ENCODE measurements around the gene UBTD1.
A peak's percentile ranks its signal among the peaks of the same experiment; 100 is the strongest.

UBTD1 gene

GRCh38 chr10:97482381-97482780 is 16.3 kb upstream of the UBTD1 start:
- DNase-seq (ENCODE audit: low read depth) = no peak

- DNase-seq (ENCODE audit: low read depth) = peak; percentile 53
Measured at GRCh38 chr10:97483506-97483905, 15.2 kb upstream of the UBTD1 start.

DNA sequence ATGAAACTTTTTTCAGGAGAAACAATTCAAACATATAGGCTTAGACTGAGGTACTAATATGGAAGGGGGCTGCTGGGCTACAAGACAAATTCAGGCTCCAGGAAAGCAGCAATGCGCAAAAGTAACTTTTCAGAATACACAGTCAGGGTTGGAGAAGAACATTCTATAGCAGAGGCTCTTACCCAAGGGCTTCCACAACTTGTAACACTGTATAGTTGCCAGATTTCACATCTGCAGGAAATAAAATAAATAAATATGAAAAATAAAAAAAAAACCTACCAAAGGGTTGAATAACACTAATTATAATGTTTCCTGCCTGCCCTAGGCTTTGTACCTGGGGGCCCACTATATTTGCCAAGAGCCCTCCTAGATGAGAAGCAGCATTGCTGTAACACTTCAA is 14.8 kb upstream of the UBTD1 start:
- DNase-seq (ENCODE audit: low read depth) = no peak

DNA sequence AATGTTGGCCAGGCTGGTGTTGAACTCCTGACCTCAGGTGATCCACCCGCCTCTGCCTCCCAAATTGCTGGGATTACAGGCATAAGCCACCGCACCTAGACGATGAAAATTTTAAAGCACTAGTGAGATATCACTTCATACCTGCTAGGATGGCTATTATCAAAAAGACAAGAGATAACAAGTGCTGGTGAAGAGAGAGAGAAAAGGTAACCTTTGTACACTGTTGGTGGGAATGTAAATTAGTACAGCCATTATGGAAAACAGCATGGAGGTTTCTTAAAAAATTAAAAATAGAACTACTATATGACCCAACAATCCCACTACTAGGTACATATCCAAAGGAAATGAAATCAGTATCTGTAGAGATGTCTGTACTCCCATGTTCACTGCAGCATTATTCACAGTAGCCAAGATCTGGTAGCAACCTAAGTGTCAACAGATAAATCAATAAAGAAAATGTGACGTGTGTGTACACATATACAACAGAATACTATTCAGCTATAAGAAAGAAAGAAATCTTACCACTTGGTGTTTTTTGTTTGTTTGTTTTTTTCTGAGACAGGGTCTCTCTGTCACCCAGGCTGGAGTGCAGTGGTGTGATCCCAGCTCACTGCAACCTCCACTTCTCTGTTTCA is 13.0 kb upstream of the UBTD1 start:
- DNase-seq (ENCODE audit: low read depth) = no peak

DNA sequence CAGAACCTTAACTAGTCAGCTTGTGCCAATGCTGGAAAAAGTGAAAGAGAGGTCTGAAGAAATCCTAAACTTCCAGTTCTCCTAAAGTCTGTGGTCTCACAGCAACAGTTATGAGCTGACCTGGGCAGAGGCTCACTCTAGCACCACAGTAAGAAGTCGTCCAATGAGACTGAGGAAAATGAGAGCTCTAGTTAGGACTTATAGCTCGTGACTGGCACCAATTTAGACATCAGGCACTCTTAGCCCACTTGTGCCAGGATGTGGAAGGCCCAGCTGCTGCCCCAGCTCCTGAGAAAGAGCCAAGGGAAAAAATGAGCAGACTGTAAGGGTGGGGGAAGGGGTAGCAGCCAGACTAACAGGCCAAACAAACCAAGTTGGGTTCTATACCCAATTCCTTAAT is 8.1 kb upstream of the UBTD1 start:
- DNase-seq (ENCODE audit: low read depth) = no peak

GRCh38 chr10:97494151-97494550 is 4.6 kb upstream of the UBTD1 start:
- DNase-seq (ENCODE audit: low read depth) = no peak

DNA sequence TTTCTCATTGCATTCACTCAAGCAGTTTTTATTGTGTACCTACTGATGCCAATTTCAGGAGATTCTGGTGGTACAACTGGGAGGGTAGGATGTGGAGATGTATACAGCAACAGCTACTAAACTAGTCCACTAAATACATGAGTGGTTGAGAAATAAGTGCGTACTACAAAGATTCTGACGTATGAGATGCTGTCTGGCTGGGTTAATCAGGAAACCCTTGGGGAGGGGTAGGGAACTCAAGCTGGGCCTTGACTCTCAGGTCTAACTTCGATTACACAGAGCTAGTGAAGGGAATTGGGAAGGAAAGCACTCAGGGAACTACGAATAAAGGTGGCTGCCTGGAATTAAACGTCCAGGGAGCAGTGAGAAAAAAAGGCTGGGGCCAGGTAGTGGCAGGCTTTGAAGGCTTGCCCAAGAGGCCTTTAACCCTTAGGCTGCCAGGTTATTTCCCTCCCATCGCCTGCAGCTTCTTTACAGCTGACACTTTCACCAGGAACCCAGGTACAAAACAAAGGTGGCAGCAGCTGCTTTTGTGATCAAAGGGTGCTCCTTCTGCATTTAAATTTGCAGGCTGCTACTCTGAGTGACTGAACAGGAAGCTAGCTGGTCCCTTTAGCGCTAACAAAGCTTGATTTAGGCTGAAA is 3.7 kb upstream of the UBTD1 start:
- peak; percentile 75 for DNase-seq (ENCODE audit: low read depth)

DNA sequence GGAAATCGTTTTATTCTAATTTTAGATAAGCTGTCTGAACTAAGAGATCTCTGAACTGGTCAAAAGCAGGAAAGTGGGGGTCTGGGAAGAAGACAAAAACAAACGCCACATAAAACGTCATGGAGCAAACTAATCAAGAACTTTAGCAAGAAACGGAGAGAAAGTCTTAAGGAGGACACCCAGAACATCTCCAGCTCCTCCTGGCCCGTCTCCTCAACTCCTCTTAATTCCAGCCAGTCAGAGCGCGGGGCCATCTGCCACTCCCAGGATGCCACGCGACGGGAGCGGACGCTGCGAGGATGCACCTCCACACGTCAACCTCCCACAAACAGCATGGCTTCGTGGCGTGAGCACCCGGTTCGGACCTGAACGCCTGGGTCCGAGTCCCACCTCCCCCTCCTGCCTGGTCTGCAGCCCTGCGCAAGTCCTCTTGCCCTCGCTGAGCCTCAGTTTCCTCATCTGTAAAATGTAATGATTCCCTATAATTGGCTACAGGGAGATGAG is 1.1 kb upstream of the UBTD1 start:
- peak; percentile 74 for DNase-seq (ENCODE audit: low read depth)

- peak; percentile 95 for DNase-seq (ENCODE audit: low read depth)
Measured at GRCh38 chr10:97498076-97498840, 466 bp upstream of the UBTD1 start, which contains the start of gene MMS19. Gene MMS19 (minus strand): TSS chr10:97498422. CDS start chr10:97498384, 38 bp downstream.

DNA sequence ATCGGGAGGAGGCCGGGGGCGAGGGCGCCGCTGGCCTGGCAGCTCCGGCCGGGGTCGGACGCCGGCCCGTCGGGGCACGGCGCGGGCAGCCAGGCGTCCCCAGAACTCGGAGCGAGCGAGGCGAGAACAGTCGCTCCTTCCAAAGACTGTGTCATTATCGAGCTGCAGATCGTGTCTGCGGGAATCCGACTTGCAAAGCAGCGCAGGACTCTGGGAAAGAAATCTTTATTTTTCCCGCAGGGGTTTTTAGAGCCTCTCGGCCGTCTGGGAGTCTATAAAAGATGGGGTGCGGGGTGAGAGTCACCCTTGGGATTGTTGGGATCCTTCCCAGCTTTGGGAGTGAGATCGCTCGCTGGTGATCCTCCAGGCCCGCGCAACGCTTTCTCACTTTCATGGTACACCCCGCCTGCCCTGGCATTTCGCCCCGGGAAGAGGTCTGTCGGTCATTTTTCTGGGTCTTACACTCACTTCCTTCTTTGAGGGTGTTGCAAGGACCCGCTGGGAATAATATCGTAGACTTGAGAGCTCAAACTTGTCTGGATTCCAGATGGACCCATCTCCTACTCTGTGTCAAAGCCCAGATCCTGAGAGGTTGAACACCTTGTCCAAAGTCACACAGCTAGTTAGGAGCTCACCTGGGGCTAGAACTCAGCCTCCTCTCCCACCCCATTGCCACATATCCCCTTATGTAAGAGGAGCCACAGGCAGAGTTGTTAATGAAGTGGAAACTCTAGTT is 1.0 kb downstream of the UBTD1 start:
- peak; percentile 71 for DNase-seq (ENCODE audit: low read depth)

DNA sequence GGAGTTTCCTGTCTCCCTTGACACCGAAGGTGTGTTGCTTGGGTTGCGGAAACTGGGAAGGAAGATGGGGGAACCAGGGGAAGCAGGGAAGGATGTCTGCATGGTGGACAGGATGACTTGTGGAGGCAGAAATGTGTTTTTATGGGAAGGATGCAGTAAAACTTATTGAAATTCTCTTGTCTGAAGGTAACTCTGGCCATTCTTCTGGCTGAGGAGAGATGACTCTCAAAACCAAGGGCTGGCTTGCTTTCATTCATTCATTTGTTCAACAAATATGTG is 1.5 kb downstream of the UBTD1 start:
- no peak for DNase-seq (ENCODE audit: low read depth)

DNA sequence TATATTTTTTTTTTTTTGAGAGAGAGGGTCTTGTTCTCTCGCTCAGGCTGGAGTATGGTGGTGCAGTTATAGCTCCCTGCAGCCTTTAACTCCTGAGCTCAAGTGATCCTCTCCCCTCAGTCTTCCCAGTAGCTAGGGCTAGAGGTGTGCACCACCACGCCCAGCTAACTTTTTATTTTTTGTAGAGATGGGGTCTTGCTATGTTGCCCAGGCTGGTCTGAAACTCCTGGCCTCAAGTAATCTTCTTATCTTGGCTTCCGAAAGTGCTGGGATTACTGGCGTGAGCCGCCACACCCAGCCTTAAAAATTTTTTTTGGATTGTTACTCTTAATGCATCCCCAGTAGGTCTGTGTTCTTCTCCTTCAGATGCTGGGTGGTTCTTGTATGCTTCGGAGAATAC is 4.2 kb downstream of the UBTD1 start:
- DNase-seq (ENCODE audit: low read depth) = no peak

DNA sequence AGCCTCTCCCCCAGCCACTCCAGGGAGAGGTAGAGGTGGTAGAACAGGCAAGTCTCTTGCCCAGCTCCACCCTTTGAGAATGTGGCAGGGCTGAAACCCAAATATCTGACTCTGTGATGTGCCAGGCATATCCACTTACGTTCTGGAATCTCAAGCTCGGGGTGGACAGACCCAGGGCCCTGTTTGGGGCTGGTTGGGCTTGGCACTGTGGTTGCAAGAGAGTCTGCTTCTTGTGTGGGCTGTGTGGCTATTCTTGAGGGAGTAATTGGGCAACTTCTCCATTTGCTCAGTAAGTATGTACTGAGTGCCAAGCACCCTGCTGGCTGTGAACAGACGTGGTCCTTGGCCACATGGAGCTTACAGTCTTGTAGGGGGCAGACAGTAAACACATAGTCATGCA is 4.7 kb downstream of the UBTD1 start:
- DNase-seq (ENCODE audit: low read depth) = peak; percentile 32

GRCh38 chr10:97505152-97505551 is 6.4 kb downstream of the UBTD1 start:
- DNase-seq (ENCODE audit: low read depth) = no peak

GRCh38 chr10:97506199-97506991 is 7.7 kb downstream of the UBTD1 start:
- no peak for DNase-seq (ENCODE audit: low read depth)

DNA sequence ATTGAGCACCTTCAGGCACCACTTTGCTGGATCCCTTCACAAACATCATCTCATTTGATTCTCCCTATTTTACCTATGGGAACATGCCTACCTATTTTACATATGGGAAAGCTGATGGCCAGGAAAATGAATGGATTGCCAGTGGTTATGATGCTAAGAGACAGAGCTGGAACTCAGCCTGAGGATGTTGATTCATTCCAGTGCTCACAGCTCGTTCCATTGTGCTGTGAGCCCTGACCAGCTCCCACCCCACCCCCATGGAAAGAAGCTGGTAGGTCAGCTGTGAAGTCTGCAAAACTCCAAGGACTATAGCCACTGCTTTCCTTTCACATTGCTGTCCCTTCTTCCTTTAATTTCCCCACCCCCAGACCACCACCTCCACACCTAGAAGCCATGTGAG is 9.6 kb downstream of the UBTD1 start:
- peak; percentile 40 for DNase-seq (ENCODE audit: low read depth)

DNA sequence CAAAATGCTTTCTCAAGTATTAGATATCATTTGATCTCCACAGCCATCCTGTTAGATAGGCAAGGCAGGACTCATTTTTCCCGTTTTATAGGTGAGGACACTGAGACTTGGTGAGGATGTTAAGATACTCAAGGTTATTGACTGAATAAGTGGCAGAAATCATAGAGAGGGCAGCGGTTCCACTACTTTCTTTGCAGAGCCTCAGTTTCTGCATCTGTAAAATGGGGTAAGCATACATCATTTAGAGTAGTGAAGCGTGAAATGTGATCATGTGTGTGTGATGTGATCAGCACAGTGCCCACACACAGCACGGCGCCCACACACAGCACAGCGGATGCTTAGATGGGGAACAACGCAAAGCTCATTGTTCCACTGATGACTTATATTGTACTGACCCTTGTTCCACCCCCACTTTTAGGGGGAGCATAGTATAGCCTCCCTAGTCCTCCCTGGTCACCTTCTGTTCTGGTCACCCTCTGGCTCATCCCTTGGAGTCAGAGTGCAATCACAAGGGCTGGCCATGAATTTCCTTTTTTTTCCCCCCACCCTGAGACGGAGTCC is 10.5 kb downstream of the UBTD1 start:
- DNase-seq (ENCODE audit: low read depth) = no peak

GRCh38 chr10:97510686-97511085 is 12.0 kb downstream of the UBTD1 start:
- no peak for DNase-seq (ENCODE audit: low read depth)

DNA sequence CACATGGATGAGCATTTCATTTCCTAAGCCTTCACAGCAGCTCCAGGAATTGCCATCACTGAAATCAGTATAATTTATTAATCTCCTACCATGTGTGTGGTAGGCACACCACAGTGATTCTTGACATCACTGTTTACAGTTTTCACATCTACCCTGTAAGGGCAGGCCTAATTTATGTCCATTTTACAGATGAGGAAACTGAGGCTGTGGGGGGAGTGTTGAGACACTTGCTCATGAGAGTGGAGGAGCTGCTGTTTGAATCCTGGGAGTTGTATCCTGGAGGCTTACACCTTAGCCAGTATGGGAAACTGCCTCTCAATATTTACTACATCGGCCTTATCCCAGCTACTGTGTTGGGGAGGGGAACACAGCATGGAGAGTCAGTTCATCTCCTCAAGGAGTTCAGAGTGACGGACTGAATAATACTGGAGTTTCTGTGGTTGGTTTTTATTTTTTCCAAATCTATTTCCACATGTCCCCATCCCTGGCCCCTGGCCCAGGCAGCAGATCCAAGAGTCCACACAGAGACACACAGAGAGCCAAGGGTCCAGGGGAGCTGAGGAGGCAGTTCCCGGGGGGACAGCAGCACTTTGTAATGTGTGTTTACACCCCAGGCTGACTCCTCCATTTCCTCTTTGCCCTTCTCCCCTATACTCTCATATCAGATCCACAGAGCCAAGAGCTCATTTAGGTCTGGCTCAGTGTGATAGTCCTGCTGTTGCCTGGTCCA is 13.2 kb downstream of the UBTD1 start:
- DNase-seq (ENCODE audit: low read depth) = no peak

GRCh38 chr10:97512993-97513392 is 14.3 kb downstream of the UBTD1 start:
- no peak for DNase-seq (ENCODE audit: low read depth)

DNA sequence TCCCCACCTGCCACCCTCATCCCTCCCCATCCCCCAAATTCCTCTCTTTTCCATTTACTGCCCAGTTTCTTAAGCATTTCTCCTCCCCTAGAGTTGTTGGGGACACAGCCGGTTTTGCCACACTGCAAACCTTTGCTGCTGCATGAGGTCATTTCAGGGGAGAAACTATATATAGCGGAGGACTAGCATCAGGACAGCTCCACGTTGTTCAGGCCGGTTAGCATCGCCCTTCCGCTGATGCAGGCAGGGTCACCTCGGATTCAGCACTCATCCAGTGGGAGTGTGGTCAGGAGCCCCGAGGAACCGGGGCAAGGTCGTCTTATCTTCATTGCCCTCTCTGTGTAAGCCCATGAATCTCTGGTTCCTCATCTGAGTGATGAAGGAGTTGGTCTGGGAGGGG is 15.6 kb downstream of the UBTD1 start:
- peak; percentile 15 for DNase-seq (ENCODE audit: low read depth)
